Esophagus muscularis mucosa (tissue), 3 donors: ENCODE measurements around the gene RFTN1.

Source experiments
- CTCF ChIP-seq, 3 experiments: fragments of 200-600 bp in 2 of 3; fragments of 450-650 bp in 1 of 3; sonication (generic) in 2 of 3; IDR thresholded peaks; one replicate each; pipeline ENCODE4 v1.5.1; 2017 to 2019; ENCODE audit warnings: antibody characterized with exemption in 3 of 3, mild to moderate bottlenecking in 2 of 3, moderate library complexity in 1 of 3
- POLR2A ChIP-seq: fragments of 450-650 bp; IDR thresholded peaks from one replicate; pipeline ENCODE4 v1.6.1; 2017; ENCODE audit warnings: antibody characterized with exemption, moderate library complexity, mild to moderate bottlenecking, low read depth
- POLR2AphosphoS5 ChIP-seq, 2 donors: sonication (generic); formaldehyde crosslinking; IDR thresholded peaks; one replicate each; pipeline ENCODE4 v1.6.1; 2017; ENCODE audit warnings: antibody characterized with exemption in 2 of 2

DNA sequence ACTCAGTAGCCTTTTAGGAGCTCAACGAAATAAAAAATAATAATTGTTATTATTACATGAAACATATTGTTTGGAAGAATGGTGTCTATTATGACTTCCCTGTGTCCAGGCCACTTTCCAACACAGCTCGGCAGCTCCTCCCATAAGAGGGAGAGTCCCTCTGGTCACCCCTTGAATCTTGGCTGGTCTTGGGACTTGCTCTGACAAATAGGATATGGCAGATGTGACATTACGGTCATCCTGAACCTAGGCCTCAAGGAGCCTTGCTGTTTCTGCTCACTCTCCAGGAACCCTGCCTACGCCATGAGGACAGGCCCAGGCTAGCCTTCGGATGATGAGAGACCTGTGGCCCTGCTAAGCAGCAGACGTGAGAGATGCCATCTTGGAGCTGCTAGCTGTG is 176.7 kb downstream of the RFTN1 start:
- TF ChIP-seq CTCF (IDR thresholded peaks at IDR 0.05) = no peak
- TF ChIP-seq POLR2A = no peak
- no peak for TF ChIP-seq POLR2AphosphoS5 (IDR thresholded peaks at IDR 0.05)
